SH-SY5Y (cell line): Measurements from ENCODE around the gene PYGB.

ENCODE experiments used
- GATA2 ChIP-seq: IDR thresholded peaks from 2 replicates; pipeline ENCODE4 v1.6.1; 2011; ENCODE audit warnings: mild to moderate bottlenecking, low read depth, low read length
- GATA3 ChIP-seq: IDR thresholded peaks from 2 replicates; pipeline ENCODE4 v1.6.1; 2011; ENCODE audit warnings: low read depth, mild to moderate bottlenecking, low read length, moderate library complexity

GRCh38 chr20:25327521-25328235 lies 79.8 kb downstream of the PYGB start:
- TF ChIP-seq GATA3 (no peak), GATA2 (no peak)
